ENCODE measurements around the gene LIPN.

LIPN gene

DNA sequence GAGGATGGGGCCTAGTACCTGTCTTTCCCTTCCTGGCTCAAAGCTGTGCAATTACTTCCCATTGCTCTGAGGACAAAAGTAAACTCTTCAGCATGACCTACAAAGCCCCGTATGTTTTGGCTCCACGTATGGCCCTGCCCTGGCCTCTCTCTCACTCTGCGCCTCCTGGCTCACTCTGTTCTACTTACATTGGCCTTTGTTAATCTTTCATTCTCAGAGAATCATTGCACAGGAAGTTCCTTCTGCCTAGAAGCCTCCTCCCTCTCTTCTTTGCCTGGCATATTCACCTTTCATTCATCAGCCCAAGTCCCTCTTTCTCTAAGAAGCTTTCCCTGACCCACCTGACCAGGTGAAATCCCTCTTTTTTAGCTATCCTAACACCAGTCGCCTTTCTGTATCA is 66.6 kb downstream of the LIPN start:
- DNase-seq (ENCODE audit: low read depth in 2 of 3, low spot score in 2 of 3): no peak

DNA sequence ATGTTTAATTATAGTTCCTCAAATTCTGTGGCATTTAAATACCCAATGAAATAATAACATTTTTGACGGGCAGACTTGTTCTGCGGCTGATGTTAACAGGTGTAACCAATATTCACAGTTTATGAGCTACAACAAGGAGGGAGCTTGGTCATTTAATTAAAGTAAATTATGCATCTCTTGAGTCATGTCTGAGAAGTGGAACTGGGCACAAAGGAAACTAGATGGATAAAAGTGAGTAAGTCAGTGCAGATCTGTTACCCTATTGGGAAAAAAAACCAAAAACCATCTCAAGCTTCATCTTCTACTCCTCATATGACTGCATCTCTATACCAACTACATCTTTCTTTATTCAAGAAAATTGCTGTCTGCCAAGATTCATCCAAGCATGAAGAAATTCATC is 67.9 kb downstream of the LIPN start:
- DNase-seq (ENCODE audit: low read depth in 2 of 3, low spot score in 2 of 3): no peak

DNA sequence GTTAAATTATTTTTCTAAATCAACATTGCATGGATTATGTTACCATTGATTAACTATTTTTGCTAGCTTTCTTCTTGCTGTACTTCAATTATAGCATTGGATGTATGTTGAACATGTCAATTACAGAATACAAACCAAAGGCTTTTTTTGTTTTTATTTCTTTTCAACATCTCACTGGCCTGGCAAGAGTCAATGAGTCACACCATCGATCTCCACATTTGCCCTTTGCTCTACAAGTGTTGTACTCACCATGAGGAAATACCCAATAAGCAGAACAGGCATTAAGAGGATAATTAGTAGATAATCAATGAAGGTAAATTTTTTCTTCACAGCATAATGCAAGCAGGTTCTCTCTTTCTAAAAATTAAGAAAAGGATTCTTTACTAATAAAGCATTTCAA is 68.5 kb downstream of the LIPN start:
- no peak for DNase-seq (ENCODE audit: low read depth in 2 of 3, low spot score in 2 of 3)
